HG02885 (cell line): ENCODE data around the gene RBPJ.
"Not testable (repeated sequence)": the region's sequence is repeated elsewhere in the genome, so short reads cannot be mapped to it uniquely, and the experiment has no call there.

Experiments
- ATAC-seq: cut with Tn5 transposase; IDR thresholded peaks from one replicate; pipeline ENCODE4 v1.9.1; 2021; ENCODE audit warnings: mild to moderate bottlenecking; ENCODE audit not compliant: unreplicated experiment, poor library complexity

Gene RBPJ

GRCh38 chr4:26331380-26331950, 10.7 kb downstream of the RBPJ start:
- ATAC-seq = no peak

GRCh38 chr4:26334366-26334765, 13.6 kb downstream of the RBPJ start:
- no peak for ATAC-seq

GRCh38 chr4:26337612-26338011, 16.8 kb downstream of the RBPJ start:
- no peak for ATAC-seq

GRCh38 chr4:26342328-26343037, 21.7 kb downstream of the RBPJ start:
- no peak for ATAC-seq

- no peak for ATAC-seq
Observed at GRCh38 chr4:26343038-26343398, 22.2 kb downstream of the RBPJ start.

- ATAC-seq = no peak
Observed at GRCh38 chr4:26344901-26345564, 24.2 kb downstream of the RBPJ start.

GRCh38 chr4:26345565-26345938, 24.7 kb downstream of the RBPJ start:
- no peak for ATAC-seq

- ATAC-seq = no peak
Observed at GRCh38 chr4:26346203-26346620, 25.4 kb downstream of the RBPJ start.

- no peak for ATAC-seq
Observed at GRCh38 chr4:26349496-26349895, 28.7 kb downstream of the RBPJ start.

GRCh38 chr4:26351685-26352084, 30.9 kb downstream of the RBPJ start:
- no peak for ATAC-seq

- ATAC-seq = no peak
Observed at GRCh38 chr4:26354491-26354890, 33.7 kb downstream of the RBPJ start.

- no peak for ATAC-seq
Observed at GRCh38 chr4:26355392-26356052, 34.7 kb downstream of the RBPJ start.

- ATAC-seq = peak; percentile 62
Observed at GRCh38 chr4:26356081-26356501, 35.3 kb downstream of the RBPJ start.

- not testable (repeated sequence) for ATAC-seq
Observed at GRCh38 chr4:26359521-26359920, 38.7 kb downstream of the RBPJ start.

- ATAC-seq = no peak
Observed at GRCh38 chr4:26360273-26360672, 39.5 kb downstream of the RBPJ start.

GRCh38 chr4:26360864-26361263, 40.0 kb downstream of the RBPJ start:
- no peak for ATAC-seq

GRCh38 chr4:26361297-26361696, 40.5 kb downstream of the RBPJ start:
- no peak for ATAC-seq

- ATAC-seq = no peak
Observed at GRCh38 chr4:26362745-26363439, 42.1 kb downstream of the RBPJ start.

GRCh38 chr4:26365537-26366150, 44.8 kb downstream of the RBPJ start:
- no peak for ATAC-seq

- ATAC-seq = no peak
Observed at GRCh38 chr4:26367811-26368210, 47.0 kb downstream of the RBPJ start.
